ENCODE data around the gene LOXL1. TPM values are rescaled to one million over a fixed set of nuclear protein-coding genes. Genes with fewer than 3 reads are reported as not detected.

LOXL1 gene
- total RNA-seq, 2 donors from 2014 or later: 0.27 to 0.78 TPM

GRCh38 chr15:73941871-73942635 is 15.8 kb downstream of the LOXL1 start:
- peak overlapping the region; percentile 62 to 66 for H3K27ac Mint-ChIP-seq
- ATAC-seq (peak in 1 of 2 donors; percentile 36), DNase-seq (ENCODE audit: low spot score in 2 of 2) (no peak)

GRCh38 chr15:73942751-73943270 is 16.5 kb downstream of the LOXL1 start:
- ATAC-seq (no peak), DNase-seq (ENCODE audit: low spot score in 2 of 2) (no peak)
- no peaks in the 10 kb centered on the region for H3K36me3 Mint-ChIP-seq
- no peak overlapping the region for H3K27ac Mint-ChIP-seq
- H3K9me3 Mint-ChIP-seq: no peaks in the 10 kb centered on the region

More at GRCh38 chr15:73941871-73942635, 15.8 kb downstream of the LOXL1 start:
- Mint-ChIP-seq H3K9me3 (no peaks in the 10 kb centered on the region), H3K36me3 (no peaks in the 10 kb centered on the region)

- DNase-seq (ENCODE audit: low spot score in 2 of 2): no peak
Observed at GRCh38 chr15:73944161-73945129, 18.2 kb downstream of the LOXL1 start.

DNA sequence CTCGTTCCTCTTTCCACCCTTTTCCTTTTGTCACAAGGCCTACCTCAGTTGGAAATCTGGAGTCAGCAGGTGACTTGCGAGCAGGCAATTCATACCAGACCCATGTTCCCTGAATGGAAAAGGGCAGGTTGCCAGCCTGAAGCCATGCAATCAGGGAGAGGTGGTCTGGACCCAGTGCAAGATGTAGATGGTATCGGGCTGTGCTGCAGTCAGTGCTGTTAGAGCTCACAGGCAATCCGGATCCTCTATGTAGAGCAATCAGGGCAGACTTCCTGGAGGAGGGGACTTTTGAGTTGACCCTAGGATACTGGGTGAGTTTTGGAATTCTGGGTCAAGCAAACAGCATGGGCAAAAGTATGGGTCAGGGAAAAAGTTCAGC is 18.9 kb downstream of the LOXL1 start:
- no peak for ATAC-seq
- DNase-seq (ENCODE audit: low spot score in 2 of 2): no peak
- no peaks in the 10 kb centered on the region for H3K36me3 Mint-ChIP-seq
- H3K9me3 Mint-ChIP-seq: no peaks in the 10 kb centered on the region
- no peak overlapping the region for H3K27ac Mint-ChIP-seq

More at GRCh38 chr15:73944161-73945129, 18.2 kb downstream of the LOXL1 start:
- H3K36me3 Mint-ChIP-seq: no peaks in the 10 kb centered on the region
- no peak for ATAC-seq
- H3K9me3 Mint-ChIP-seq: no peaks in the 10 kb centered on the region
- H3K27ac Mint-ChIP-seq: no peak overlapping the region

- Mint-ChIP-seq H3K27ac (no peak overlapping the region), H3K9me3 (no peaks in the 10 kb centered on the region), H3K36me3 (no peaks in the 10 kb centered on the region)
- DNase-seq (ENCODE audit: low spot score in 2 of 2) (no peak), ATAC-seq (no peak)
Observed at GRCh38 chr15:73946046-73946721, 19.9 kb downstream of the LOXL1 start.

DNA sequence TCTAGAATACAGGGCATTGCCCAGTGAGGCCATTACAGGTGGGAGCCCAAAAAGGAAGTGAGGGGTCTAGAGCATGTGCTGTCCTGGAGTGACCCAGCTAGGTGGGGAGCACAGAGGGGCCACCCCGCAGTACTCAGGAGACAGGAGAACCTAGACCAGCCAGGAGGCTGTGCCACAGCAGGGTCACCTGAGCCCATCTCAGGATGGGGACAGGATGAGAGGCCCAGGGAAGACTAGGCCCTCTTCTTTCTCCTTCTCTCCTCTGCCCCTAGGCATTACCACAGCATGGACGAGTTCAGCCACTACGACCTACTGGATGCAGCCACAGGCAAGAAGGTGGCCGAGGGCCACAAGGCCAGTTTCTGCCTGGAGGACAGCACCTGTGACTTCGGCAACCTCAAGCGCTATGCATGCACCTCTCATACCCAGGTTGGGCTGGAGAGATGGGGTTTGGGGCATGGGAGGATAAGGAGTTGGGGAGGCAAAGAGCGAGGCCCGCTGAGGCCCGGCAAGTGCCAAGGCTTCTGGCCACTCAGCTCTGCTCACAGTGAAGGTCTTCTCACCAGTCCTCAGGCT is 20.6 kb downstream of the LOXL1 start:
- ATAC-seq: no peak
- DNase-seq (ENCODE audit: low spot score in 2 of 2): no peak
- H3K36me3 Mint-ChIP-seq: no peaks in the 10 kb centered on the region
- no peak overlapping the region for H3K27ac Mint-ChIP-seq
- no peaks in the 10 kb centered on the region for H3K9me3 Mint-ChIP-seq

DNA sequence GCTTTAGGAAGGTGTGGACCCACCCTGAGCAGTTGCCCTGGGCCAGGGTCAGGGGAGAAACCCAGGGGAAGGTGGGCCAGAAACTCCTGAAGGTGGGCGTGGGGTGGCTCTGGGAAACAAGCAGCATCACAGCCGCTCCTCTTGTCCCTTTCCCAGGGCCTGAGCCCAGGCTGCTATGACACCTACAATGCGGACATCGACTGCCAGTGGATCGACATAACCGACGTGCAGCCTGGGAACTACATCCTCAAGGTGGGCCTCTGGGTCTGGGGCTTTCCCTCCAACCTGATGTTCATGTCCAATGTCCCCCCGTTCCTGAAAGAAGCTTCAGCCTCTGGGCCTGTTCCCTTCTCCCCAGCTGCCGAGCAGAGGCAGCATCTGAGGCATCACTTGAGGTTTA is 21.4 kb downstream of the LOXL1 start:
- Mint-ChIP-seq H3K36me3 (no peaks in the 10 kb centered on the region), H3K9me3 (no peaks in the 10 kb centered on the region), H3K27ac (peak overlapping the region in 1 of 2 donors; percentile 38)
- ATAC-seq: no peak
- DNase-seq (ENCODE audit: low spot score in 2 of 2): no peak

- Mint-ChIP-seq H3K9me3 (no peaks in the 10 kb centered on the region), H3K36me3 (no peaks in the 10 kb centered on the region), H3K27ac (peak overlapping the region in 1 of 2 donors; percentile 6)
- ATAC-seq (no peak), DNase-seq (ENCODE audit: low spot score in 2 of 2) (no peak)
Observed at GRCh38 chr15:73948396-73948795, 22.1 kb downstream of the LOXL1 start.

GRCh38 chr15:73948982-73949381 is 22.7 kb downstream of the LOXL1 start:
- no peaks in the 10 kb centered on the region for H3K9me3 Mint-ChIP-seq

GRCh38 chr15:73949496-73949895 is 23.2 kb downstream of the LOXL1 start:
- ATAC-seq (no peak), DNase-seq (ENCODE audit: low spot score in 2 of 2) (no peak)
- H3K36me3 Mint-ChIP-seq: no peaks in the 10 kb centered on the region
- H3K27ac Mint-ChIP-seq: no peak overlapping the region
- H3K9me3 Mint-ChIP-seq: no peaks in the 10 kb centered on the region

More at GRCh38 chr15:73948982-73949381, 22.7 kb downstream of the LOXL1 start:
- no peak for DNase-seq (ENCODE audit: low spot score in 2 of 2)
- H3K27ac Mint-ChIP-seq: no peak overlapping the region
- no peak for ATAC-seq
- H3K36me3 Mint-ChIP-seq: no peaks in the 10 kb centered on the region

GRCh38 chr15:73950479-73950830 is 24.2 kb downstream of the LOXL1 start:
- Mint-ChIP-seq H3K27ac (peak overlapping the region in 1 of 2 donors; percentile 53), H3K36me3 (no peaks in the 10 kb centered on the region)

DNA sequence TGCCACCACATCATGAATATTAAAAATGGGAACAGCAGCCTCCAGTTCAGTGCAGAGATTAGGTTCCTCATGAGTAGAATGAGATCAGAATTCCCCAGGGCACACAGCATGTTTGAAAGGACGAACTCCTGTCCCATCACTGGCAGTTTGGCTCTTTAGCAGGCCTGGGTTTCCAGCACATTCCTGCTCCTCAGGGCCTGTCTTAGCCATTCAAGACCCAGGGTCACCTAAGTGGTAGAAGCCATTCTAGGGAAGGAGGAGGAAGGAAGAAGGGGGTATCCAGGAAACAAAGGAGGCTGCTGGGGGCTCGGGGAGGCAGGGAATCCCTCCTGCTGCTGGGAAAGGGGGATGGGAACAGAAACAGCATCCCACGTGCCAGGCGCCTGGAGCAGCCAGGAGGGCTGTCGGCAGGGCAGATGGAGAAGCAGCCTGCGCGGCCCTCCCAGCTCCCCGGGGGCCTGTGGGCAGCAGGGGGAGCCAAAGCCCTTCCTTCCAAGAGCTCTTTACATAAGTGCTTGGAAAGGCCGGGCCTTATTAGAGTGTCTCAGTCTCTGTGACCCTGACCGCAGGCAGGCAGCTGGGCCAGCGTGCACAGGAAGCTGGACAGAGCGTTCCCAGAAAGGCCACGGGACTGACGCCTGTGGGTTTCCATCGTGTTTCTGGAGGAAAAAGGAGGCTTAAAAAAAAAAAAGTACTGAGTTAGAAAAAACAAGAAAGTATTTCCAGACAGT is 24.7 kb downstream of the LOXL1 start:
- ATAC-seq (peak; percentile 91 to 98), DNase-seq (ENCODE audit: low spot score in 2 of 2) (peak; percentile 71 to 78)
- Mint-ChIP-seq H3K36me3 (no peaks in the 10 kb centered on the region), H3K27ac (peak overlapping the region in 1 of 2 donors; percentile 78), H3K9me3 (no peaks in the 10 kb centered on the region)

More at GRCh38 chr15:73950479-73950830, 24.2 kb downstream of the LOXL1 start:
- DNase-seq (ENCODE audit: low spot score in 2 of 2) (no peak), ATAC-seq (no peak)
- no peaks in the 10 kb centered on the region for H3K9me3 Mint-ChIP-seq

DNA sequence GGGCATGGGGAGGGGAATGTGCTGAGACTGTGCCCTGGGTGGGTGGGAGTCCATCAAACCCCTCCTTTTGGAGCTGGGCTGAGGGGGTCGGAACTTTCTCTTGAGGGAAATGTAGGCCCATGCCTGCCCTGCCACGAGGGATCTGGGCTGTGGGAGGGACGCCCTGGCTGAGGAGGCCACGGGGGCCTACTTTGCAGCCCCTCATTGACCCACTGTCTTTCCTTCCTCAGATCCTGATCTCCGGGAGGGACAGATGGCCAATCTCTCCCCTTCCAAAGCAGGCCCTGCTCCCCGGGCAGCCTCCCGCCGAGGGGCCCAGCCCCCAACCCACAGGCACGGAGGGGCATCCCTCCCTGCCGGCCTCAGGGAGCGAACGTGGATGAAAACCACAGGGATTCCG is 25.3 kb downstream of the LOXL1 start:
- Mint-ChIP-seq H3K27ac (no peak overlapping the region), H3K9me3 (no peaks in the 10 kb centered on the region), H3K36me3 (no peaks in the 10 kb centered on the region)
- ATAC-seq: no peak
- DNase-seq (ENCODE audit: low spot score in 2 of 2): no peak

- Mint-ChIP-seq H3K36me3 (no peaks in the 10 kb centered on the region), H3K27ac (peak overlapping the region in 1 of 2 donors; percentile 8), H3K9me3 (no peaks in the 10 kb centered on the region)
- DNase-seq (ENCODE audit: low spot score in 2 of 2) (no peak), ATAC-seq (no peak)
Observed at GRCh38 chr15:73952171-73952912, 26.1 kb downstream of the LOXL1 start.

Measured in activated naive CD4-positive, alpha-beta T cell treated with anti-CD3 and anti-CD28 coated beads, Interleukin-2, amount 50 U/mL, for 72 hours (primary cell).